DOHH2 (cell line): ENCODE results near the gene ATP11A.

Source experiments
- H3F3A ChIP-seq: fragments of 200-600 bp; sonication (generic), shearing (Covaris generic); 2 replicates; pipeline ENCODE4 v1.6.0; 2016; ENCODE audit warnings: antibody characterized with exemption, mild to moderate bottlenecking; ENCODE audit not compliant: control insufficient read depth, insufficient read depth
- H3K27ac ChIP-seq: fragments of 200-600 bp; sonication (generic); 2 replicates; pipeline ENCODE4 v1.5.1; 2014; ENCODE audit warnings: low read depth, mild to moderate bottlenecking, low read length, moderate library complexity
- H3K27me3 ChIP-seq: fragments of 200-600 bp; sonication (generic); 2 replicates; pipeline ENCODE4 v1.6.1; 2014; ENCODE audit warnings: mild to moderate bottlenecking, low read length, mixed read lengths; ENCODE audit not compliant: control insufficient read depth
- H3K36me3 ChIP-seq: fragments of 200-600 bp; sonication (generic); 2 replicates; pipeline ENCODE4 v1.6.1; 2014; ENCODE audit warnings: mild to moderate bottlenecking, low read length, moderate library complexity, mixed read lengths; ENCODE audit not compliant: control insufficient read depth
- H3K4me1 ChIP-seq: fragments of 200-600 bp; sonication (generic); 2 replicates; pipeline ENCODE4 v1.6.1; 2014; ENCODE audit warnings: mild to moderate bottlenecking, low read length, mixed read lengths; ENCODE audit not compliant: control insufficient read depth
- H3K4me2 ChIP-seq: fragments of 200-600 bp; sonication (generic); 2 replicates; pipeline ENCODE4 v1.6.0; 2014; ENCODE audit warnings: mild to moderate bottlenecking, low read length, moderate library complexity
- H3K4me3 ChIP-seq: fragments of 200-600 bp; sonication (generic); 2 replicates; pipeline ENCODE4 v1.5.1; 2014; ENCODE audit warnings: mild to moderate bottlenecking, low read length, mixed read lengths
- H3K79me2 ChIP-seq: fragments of 200-600 bp; sonication (generic); 2 replicates; pipeline ENCODE4 v1.6.1; 2014; ENCODE audit warnings: mild to moderate bottlenecking, low read length, mixed read lengths; ENCODE audit not compliant: control insufficient read depth
- H3K9me2 ChIP-seq: fragments of 200-600 bp; sonication (generic); replicated peaks from 2 replicates; pipeline ENCODE4 v1.6.1; 2014; ENCODE audit warnings: mild to moderate bottlenecking, low read length, mixed read lengths; ENCODE audit not compliant: control insufficient read depth
- H3K9me3 ChIP-seq: fragments of 200-600 bp; sonication (generic); 2 replicates; pipeline ENCODE4 v1.6.1; 2014; ENCODE audit warnings: antibody characterized with exemption, low read length, mixed read lengths; ENCODE audit not compliant: control insufficient read depth, insufficient read depth
- H4K20me1 ChIP-seq: fragments of 200-600 bp; sonication (generic); 2 replicates; pipeline ENCODE4 v1.6.0; 2014; ENCODE audit warnings: low read depth, mild to moderate bottlenecking, antibody characterized with exemption, low read length, moderate library complexity; ENCODE audit not compliant: control insufficient read depth, insufficient read depth
- CTCF ChIP-seq: fragments of 200-600 bp; sonication (generic); IDR thresholded peaks from one replicate; pipeline ENCODE4 v1.5.1; 2014; ENCODE audit warnings: antibody characterized with exemption, mild to moderate bottlenecking, low read depth, low read length; ENCODE audit not compliant: poor library complexity, severe bottlenecking
- EZH2phosphoT487 ChIP-seq: fragments of 200-600 bp; sonication (generic); IDR thresholded peaks from 2 replicates; pipeline ENCODE4 v1.6.1; 2017; ENCODE audit warnings: borderline replicate concordance, mild to moderate bottlenecking, antibody characterized with exemption, low read length, moderate library complexity, mixed read lengths

Gene ATP11A

GRCh38 chr13:112713517-112714253, 23.8 kb downstream of the ATP11A start:
- Histone ChIP-seq H3K9me2 (no peaks in the 10 kb centered on the region), H3K4me3 (no peak overlapping the region), H3K27ac (no peak overlapping the region), H3K79me2 (peaks cover 50% of the 10 kb centered on the region), H3K27me3 (no peaks in the 10 kb centered on the region), H3F3A (no peaks in the 10 kb centered on the region), H3K9me3 (no peaks in the 10 kb centered on the region), H3K4me2 (no peak overlapping the region), H3K36me3 (no peaks in the 10 kb centered on the region), H3K4me1 (peaks cover 19% of the 10 kb centered on the region), H4K20me1 (peaks cover 8% of the 10 kb centered on the region; the same call in 1 of the 2 replicates)
- TF ChIP-seq CTCF (no peak), EZH2phosphoT487 (no peak)

GRCh38 chr13:112714376-112715174, 24.7 kb downstream of the ATP11A start:
- no peak for TF ChIP-seq CTCF
- TF ChIP-seq EZH2phosphoT487, result no peak
- no peak overlapping the region for H3K4me2 ChIP-seq
- H3K36me3 ChIP-seq, result no peaks in the 10 kb centered on the region
- H3K79me2 ChIP-seq, result peaks cover 46% of the 10 kb centered on the region
- H3K9me2 ChIP-seq, result no peaks in the 10 kb centered on the region
- peaks cover 19% of the 10 kb centered on the region for H3K4me1 ChIP-seq
- no peaks in the 10 kb centered on the region for H3F3A ChIP-seq
- H3K27ac ChIP-seq, result no peak overlapping the region
- no peaks in the 10 kb centered on the region for H3K9me3 ChIP-seq
- no peak overlapping the region for H3K4me3 ChIP-seq
- peaks cover 11% of the 10 kb centered on the region; the same call in 1 of the 2 replicates for H4K20me1 ChIP-seq
- no peaks in the 10 kb centered on the region for H3K27me3 ChIP-seq

GRCh38 chr13:112715210-112715609, 25.4 kb downstream of the ATP11A start:
- Histone ChIP-seq H3K9me2 (no peaks in the 10 kb centered on the region), H4K20me1 (peaks cover 11% of the 10 kb centered on the region; the same call in 1 of the 2 replicates), H3K9me3 (no peaks in the 10 kb centered on the region), H3K4me1 (peaks cover 19% of the 10 kb centered on the region), H3K27me3 (no peaks in the 10 kb centered on the region), H3K27ac (no peak overlapping the region), H3F3A (no peaks in the 10 kb centered on the region), H3K4me3 (no peak overlapping the region), H3K79me2 (peaks cover 41% of the 10 kb centered on the region), H3K4me2 (no peak overlapping the region), H3K36me3 (no peaks in the 10 kb centered on the region)
- TF ChIP-seq CTCF (no peak), EZH2phosphoT487 (no peak)
